GM06990 (cell line): ENCODE results near the gene FOXA2.

ENCODE experiments used
- DNase-seq: peaks from one replicate; pipeline ENCODE4 v3.0.0-alpha.2; 2011; ENCODE audit not compliant: insufficient read length; ENCODE audit errors: extremely low read depth
- H3K27me3 ChIP-seq: replicated peaks from 2 replicates; pipeline ENCODE4 v1.6.0; 2011; ENCODE audit warnings: low read length; ENCODE audit not compliant: control insufficient read depth, insufficient read depth
- H3K36me3 ChIP-seq: 2 replicates; pipeline ENCODE4 v1.5.1; 2011; ENCODE audit warnings: low read length; ENCODE audit not compliant: control insufficient read depth, insufficient read depth
- H3K4me3 ChIP-seq: replicated peaks from 2 replicates; pipeline ENCODE4 v1.5.1; 2011; ENCODE audit warnings: low read depth, mild to moderate bottlenecking, control low read depth, low read length
- TF ChIP-seq, protein P1 (sequence below): IDR thresholded peaks from 2 replicates; pipeline ENCODE4 v1.5.1; 2011; ENCODE audit warnings: low read length, control low read depth, mild to moderate bottlenecking, inconsistent platforms; ENCODE audit not compliant: insufficient read depth, poor library complexity, severe bottlenecking

The FOXA2 gene

DNA sequence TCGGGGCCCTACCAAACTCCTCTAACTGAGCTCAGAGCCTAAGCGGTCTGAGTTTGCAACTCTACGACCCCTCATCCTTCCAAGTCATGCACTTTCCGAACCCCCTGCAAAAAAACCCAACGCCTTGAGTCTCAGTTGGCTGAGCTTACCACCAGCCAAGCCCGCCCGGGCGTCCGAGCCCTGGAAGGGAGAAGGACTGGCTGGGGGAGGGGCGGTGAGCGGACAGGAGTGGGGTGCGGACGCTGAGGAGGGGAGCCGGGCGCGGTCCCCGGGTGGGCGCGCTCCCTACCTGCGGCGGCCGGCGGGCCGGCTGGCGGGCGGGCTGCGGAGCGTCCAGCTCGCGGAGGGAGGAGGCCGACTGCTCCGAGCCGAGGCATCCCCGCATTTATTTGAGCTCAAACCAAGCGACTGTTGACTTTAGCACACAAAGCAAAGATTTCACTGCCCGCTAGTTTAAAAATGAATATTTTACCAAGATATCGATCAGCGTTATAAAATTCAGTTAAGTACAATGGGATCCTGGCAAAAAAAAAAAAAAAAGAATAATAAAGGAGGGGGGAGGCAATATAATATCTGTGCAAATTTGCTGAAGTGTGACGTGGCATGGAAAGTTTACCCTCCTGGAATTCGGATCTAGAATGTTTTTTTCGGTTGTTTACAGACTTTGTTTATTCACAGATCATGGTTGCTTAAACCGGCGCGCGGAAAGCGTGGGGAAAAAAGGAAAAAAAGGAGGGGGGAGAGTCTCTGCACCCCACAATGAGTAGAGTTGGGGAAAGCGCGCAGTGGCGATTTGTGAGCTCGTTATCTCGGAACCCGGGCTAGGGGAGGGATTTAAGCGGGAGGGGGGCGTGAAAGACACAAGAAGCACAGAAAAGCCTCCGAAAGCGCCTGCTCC is 5.9 kb downstream of the FOXA2 start:
- Histone ChIP-seq H3K36me3 (no peaks in the 10 kb centered on the region), H3K27me3 (no peaks in the 10 kb centered on the region; the same call in 1 of the 2 replicates), H3K4me3 (no peak overlapping the region)
- TF ChIP-seq, protein P1, sequence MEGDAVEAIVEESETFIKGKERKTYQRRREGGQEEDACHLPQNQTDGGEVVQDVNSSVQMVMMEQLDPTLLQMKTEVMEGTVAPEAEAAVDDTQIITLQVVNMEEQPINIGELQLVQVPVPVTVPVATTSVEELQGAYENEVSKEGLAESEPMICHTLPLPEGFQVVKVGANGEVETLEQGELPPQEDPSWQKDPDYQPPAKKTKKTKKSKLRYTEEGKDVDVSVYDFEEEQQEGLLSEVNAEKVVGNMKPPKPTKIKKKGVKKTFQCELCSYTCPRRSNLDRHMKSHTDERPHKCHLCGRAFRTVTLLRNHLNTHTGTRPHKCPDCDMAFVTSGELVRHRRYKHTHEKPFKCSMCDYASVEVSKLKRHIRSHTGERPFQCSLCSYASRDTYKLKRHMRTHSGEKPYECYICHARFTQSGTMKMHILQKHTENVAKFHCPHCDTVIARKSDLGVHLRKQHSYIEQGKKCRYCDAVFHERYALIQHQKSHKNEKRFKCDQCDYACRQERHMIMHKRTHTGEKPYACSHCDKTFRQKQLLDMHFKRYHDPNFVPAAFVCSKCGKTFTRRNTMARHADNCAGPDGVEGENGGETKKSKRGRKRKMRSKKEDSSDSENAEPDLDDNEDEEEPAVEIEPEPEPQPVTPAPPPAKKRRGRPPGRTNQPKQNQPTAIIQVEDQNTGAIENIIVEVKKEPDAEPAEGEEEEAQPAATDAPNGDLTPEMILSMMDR = no peak
- DNase-seq = no peak

DNA sequence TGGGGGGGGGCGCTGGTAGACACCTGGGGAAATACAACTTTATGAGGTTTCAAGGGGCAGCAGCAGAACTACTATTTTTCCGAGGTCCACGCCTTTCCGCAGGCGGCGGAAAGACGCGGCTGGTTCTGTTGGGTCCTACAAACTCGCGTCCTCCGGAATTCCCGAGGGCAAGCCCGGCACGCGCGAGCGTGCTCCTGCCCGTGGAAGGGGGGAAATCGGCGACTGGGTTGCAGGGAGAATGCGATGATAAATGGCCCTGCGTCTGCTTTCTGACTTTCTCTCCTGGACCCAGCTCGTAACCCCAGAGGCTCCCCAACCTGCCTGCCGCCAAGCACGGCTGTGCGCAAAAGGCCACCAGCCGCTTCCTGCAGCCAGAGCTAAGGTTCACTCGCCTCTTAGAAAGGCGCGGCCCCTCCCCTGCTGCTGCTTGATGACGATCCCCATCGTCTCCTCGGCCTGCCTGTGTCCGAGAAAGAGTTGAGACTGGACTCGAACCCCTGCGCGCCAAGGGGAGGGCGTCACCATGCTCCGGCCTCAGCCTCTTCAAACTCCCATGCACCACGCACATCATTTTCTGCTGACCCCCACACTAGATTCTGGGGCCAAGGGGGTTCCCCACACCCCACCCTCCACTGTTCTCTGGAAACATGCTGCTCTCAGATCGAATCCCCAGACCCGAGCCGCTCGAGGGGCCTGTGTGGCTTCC is 6.7 kb downstream of the FOXA2 start:
- TF ChIP-seq, protein P1 = no peak
- no peak for DNase-seq

DNA sequence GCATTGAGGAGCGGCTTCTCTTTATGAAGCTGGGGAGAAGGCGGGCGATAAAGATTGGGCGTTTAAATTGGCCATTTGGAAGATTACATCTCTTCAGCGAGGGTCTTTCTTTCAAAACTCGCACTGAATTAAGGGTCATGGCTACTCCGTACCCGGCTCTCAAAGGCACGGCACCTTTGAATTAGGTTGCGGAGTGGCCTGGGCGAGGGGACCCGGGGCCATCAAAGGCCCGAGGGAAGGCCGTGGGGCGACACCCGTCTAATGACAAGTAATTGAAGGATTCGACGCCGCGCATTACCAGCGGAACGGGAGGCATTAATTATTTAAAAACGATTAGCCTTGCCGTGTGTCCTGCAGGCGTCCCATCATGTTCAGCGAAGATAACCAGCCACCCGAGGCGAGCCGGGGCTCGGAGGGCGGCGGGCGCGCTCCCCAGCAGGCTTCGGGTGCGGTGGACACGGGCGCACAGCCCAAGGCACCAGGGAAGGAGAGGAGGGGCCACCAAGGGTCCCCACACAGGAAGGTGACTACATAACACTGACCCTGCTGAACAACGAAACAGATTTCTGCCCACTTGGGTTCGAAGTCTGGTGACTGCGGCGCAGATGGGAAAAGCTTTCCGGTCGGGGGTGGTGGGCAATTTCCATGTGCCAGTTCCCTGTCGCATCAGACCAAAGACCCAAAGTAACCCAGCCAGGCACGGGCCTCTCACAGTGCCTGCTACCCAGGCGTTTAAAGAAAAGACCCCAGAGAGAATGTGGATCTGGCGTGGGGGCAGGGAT is 7.4 kb downstream of the FOXA2 start:
- no peak for DNase-seq
- Histone ChIP-seq H3K36me3 (no peaks in the 10 kb centered on the region), H3K27me3 (no peaks in the 10 kb centered on the region; the same call in 1 of the 2 replicates), H3K4me3 (no peak overlapping the region)
- TF ChIP-seq, protein P1 = no peak

More for the DNA sequence above, 6.7 kb downstream of the FOXA2 start:
- H3K27me3 ChIP-seq = no peaks in the 10 kb centered on the region; the same call in 1 of the 2 replicates
- no peak overlapping the region for H3K4me3 ChIP-seq
- no peaks in the 10 kb centered on the region for H3K36me3 ChIP-seq

DNA sequence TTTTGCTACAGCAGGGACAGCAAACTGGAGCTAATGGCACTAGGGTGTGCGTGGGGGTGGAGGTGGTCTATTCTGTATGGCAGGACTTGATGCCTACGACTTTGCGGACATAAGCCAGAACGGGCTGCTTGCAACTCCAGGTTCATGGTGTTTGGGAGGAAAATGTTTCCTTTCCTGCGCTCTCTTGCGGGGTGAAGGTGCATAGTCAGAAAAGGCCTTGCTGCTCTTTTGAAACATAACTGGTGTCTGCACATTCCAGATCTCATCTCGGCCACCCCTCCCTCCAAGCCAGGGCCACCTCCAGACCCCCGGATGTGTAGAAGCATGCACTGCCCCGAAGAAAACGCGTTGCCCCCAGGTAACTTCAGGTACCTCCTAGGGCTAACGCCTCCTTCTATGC is 8.1 kb downstream of the FOXA2 start:
- no peak for DNase-seq
- Histone ChIP-seq H3K36me3 (no peaks in the 10 kb centered on the region), H3K27me3 (no peaks in the 10 kb centered on the region; the same call in 1 of the 2 replicates), H3K4me3 (no peak overlapping the region)
- TF ChIP-seq, protein P1 = no peak

DNA sequence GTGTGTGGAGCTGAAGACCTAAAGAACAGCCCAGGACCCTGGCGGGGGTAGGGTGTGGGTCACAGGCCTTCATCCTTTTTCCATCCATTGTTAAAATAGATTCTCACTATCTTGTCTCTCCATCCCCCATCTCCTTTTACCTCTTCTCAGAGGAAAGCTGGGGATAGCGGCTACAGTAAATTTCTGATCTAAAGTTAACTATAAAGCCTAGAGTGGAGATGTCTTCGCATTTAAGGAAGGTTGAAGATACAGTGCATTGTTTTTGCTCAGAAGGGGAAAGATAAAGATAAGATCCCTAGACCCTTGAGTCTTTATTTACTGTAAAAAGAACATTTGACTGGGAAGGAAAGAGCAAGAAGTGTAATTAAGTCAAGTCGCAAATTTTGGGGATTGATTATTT is 8.6 kb downstream of the FOXA2 start:
- H3K36me3 ChIP-seq = no peaks in the 10 kb centered on the region
- no peaks in the 10 kb centered on the region; the same call in 1 of the 2 replicates for H3K27me3 ChIP-seq
- DNase-seq = no peak
- TF ChIP-seq, protein P1 = no peak
- no peak overlapping the region for H3K4me3 ChIP-seq
